HepG2 (cell line): ENCODE measurements around the gene APC2. TPM values are rescaled to one million over a fixed set of nuclear protein-coding genes. Genes with fewer than 3 reads are reported as not detected.

Source experiments
- ATF1 ChIP-seq: IDR thresholded peaks from 2 replicates; pipeline ENCODE4 v1.6.1; 2016; ENCODE audit warnings: mild to moderate bottlenecking, control low read depth
- DBP ChIP-seq: sonication (generic); formaldehyde crosslinking; IDR thresholded peaks from 2 replicates; pipeline ENCODE4 v1.4.0; 2020; ENCODE audit warnings: missing genetic modification reagents; ENCODE audit errors: not compliant biosample characterization
- GTF3A ChIP-seq: sonication (generic); formaldehyde crosslinking; conservative IDR thresholded peaks from 2 replicates; pipeline ENCODE4 v1.4.0; 2020; ENCODE audit warnings: mild to moderate bottlenecking, missing genetic modification reagents
- HES4 ChIP-seq: sonication (generic); formaldehyde crosslinking; IDR thresholded peaks from 2 replicates; pipeline ENCODE4 v1.9.0; 2021; ENCODE audit warnings: mild to moderate bottlenecking, missing genetic modification reagents, borderline replicate concordance
- KDM2A ChIP-seq: sonication (generic); formaldehyde crosslinking; IDR thresholded peaks from 2 replicates; pipeline ENCODE4 v1.4.0; 2020; ENCODE audit warnings: low read depth, missing genetic modification reagents, borderline replicate concordance
- MYNN ChIP-seq: sonication (generic); formaldehyde crosslinking; IDR thresholded peaks from 2 replicates; pipeline ENCODE4 v1.4.0; 2020; ENCODE audit warnings: mild to moderate bottlenecking, low read depth, missing genetic modification reagents
- NR3C1 ChIP-seq: sonication (generic); formaldehyde crosslinking; IDR thresholded peaks from 2 replicates; pipeline ENCODE4 v1.4.0; 2020; ENCODE audit warnings: missing genetic modification reagents
- POLR2G ChIP-seq: fragments of 200-400 bp; formaldehyde crosslinking; IDR thresholded peaks from 2 replicates; pipeline ENCODE4 v1.6.1; 2018; ENCODE audit warnings: mild to moderate bottlenecking, low read depth, low read length, moderate library complexity
- SNRNP70 ChIP-seq: fragments of 200-400 bp; formaldehyde crosslinking; IDR thresholded peaks from 2 replicates; pipeline ENCODE4 v1.6.1; 2017; ENCODE audit warnings: mild to moderate bottlenecking, low read depth, low read length, moderate library complexity
- SUZ12 ChIP-seq: fragments of 150-350 bp; IDR thresholded peaks from 2 replicates; pipeline ENCODE4 v1.6.1; 2014; ENCODE audit warnings: low read depth, low read length
- ZBTB8A ChIP-seq: sonication (generic); formaldehyde crosslinking; IDR thresholded peaks from 2 replicates; pipeline ENCODE4 v1.4.0; 2020; ENCODE audit warnings: mild to moderate bottlenecking, low read depth, missing genetic modification reagents, borderline replicate concordance
- ZFX ChIP-seq: sonication (generic); formaldehyde crosslinking; IDR thresholded peaks from 2 replicates; pipeline ENCODE4 v1.4.0; 2020; ENCODE audit warnings: mild to moderate bottlenecking, low read depth, missing genetic modification reagents, moderate library complexity
- ZNF451 ChIP-seq: sonication (generic); formaldehyde crosslinking; IDR thresholded peaks from 2 replicates; pipeline ENCODE4 v1.5.0; 2020; ENCODE audit warnings: mild to moderate bottlenecking, missing genetic modification reagents
- ZNF547 ChIP-seq: sonication (generic); formaldehyde crosslinking; IDR thresholded peaks from 2 replicates; pipeline ENCODE4 v1.5.1; 2020; ENCODE audit warnings: mild to moderate bottlenecking, missing genetic modification reagents
- polyA plus RNA-seq, 8 experiments: library from polyadenylated mRNA; depleted of rRNA in 3 of 8; stranded (reverse) in 7 of 8; unstranded in 1 of 8; fragments of >200 nt; fragmentation: Illumina TruSeq in 4 of 8; extraction: Trizol in 4 of 8; gene quantifications; 2 replicates each; pipeline versions ENCODE4 v1.2.1 to v1.2.3, GENCODE V29; 2011 to 2016; ENCODE audit warnings: low read depth in 4 of 8, missing spikeins in 1 of 8, mixed read lengths in 1 of 8; ENCODE audit not compliant: insufficient read depth in 1 of 8
- total RNA-seq, 5 experiments: library from RNA; depleted of rRNA; stranded (reverse); fragments of >200 nt; fragmentation: Illumina TruSeq; extraction: Trizol; gene quantifications; 2 replicates each; pipeline ENCODE4 v1.2.3, GENCODE V29; 2016; ENCODE audit warnings: low read depth in 1 of 5
- TF ChIP-seq, protein P1 (sequence below): sonication (generic); formaldehyde crosslinking; IDR thresholded peaks from 2 replicates; pipeline ENCODE4 v1.5.0; 2020; ENCODE audit warnings: mild to moderate bottlenecking, missing genetic modification reagents
- TF ChIP-seq, protein P2 (sequence below): sonication (generic); formaldehyde crosslinking; IDR thresholded peaks from 2 replicates; pipeline ENCODE4 v1.4.0; 2020; ENCODE audit warnings: missing genetic modification reagents
- TF ChIP-seq, protein P3 (sequence below): sonication (generic); formaldehyde crosslinking; IDR thresholded peaks from 2 replicates; pipeline ENCODE4 v1.4.0; 2020; ENCODE audit warnings: missing genetic modification reagents

The APC2 gene
- total and polyA plus RNA-seq, 2 of the 13 experiments (the other 11 are each of a cell fraction or from before 2014, with no cell fraction given) = 0.08 to 0.22 TPM

GRCh38 chr19:1473085-1473851 is 23.3 kb downstream of the APC2 start (continued):
- TF ChIP-seq, protein P1, sequence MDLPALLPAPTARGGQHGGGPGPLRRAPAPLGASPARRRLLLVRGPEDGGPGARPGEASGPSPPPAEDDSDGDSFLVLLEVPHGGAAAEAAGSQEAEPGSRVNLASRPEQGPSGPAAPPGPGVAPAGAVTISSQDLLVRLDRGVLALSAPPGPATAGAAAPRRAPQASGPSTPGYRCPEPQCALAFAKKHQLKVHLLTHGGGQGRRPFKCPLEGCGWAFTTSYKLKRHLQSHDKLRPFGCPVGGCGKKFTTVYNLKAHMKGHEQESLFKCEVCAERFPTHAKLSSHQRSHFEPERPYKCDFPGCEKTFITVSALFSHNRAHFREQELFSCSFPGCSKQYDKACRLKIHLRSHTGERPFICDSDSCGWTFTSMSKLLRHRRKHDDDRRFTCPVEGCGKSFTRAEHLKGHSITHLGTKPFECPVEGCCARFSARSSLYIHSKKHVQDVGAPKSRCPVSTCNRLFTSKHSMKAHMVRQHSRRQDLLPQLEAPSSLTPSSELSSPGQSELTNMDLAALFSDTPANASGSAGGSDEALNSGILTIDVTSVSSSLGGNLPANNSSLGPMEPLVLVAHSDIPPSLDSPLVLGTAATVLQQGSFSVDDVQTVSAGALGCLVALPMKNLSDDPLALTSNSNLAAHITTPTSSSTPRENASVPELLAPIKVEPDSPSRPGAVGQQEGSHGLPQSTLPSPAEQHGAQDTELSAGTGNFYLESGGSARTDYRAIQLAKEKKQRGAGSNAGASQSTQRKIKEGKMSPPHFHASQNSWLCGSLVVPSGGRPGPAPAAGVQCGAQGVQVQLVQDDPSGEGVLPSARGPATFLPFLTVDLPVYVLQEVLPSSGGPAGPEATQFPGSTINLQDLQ (CRISPR knock-in tag) = 0 out of 2 replicates have a peak, but pooled peaks have one; percentile 36
- TF ChIP-seq ZNF547 (CRISPR knock-in tag) = no peak
- TF ChIP-seq POLR2G = peak; percentile 62
- no peak for TF ChIP-seq DBP (CRISPR knock-in tag)
- no peak for TF ChIP-seq MYNN (CRISPR knock-in tag)
- TF ChIP-seq ZFX (CRISPR knock-in tag) = no peak
- TF ChIP-seq ZBTB8A (CRISPR knock-in tag) = no peak
- no peak for TF ChIP-seq SUZ12
- no peak for TF ChIP-seq SNRNP70
- TF ChIP-seq GTF3A (CRISPR knock-in tag) = no peak
- TF ChIP-seq, protein P2, sequence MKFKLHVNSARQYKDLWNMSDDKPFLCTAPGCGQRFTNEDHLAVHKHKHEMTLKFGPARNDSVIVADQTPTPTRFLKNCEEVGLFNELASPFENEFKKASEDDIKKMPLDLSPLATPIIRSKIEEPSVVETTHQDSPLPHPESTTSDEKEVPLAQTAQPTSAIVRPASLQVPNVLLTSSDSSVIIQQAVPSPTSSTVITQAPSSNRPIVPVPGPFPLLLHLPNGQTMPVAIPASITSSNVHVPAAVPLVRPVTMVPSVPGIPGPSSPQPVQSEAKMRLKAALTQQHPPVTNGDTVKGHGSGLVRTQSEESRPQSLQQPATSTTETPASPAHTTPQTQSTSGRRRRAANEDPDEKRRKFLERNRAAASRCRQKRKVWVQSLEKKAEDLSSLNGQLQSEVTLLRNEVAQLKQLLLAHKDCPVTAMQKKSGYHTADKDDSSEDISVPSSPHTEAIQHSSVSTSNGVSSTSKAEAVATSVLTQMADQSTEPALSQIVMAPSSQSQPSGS (CRISPR knock-in tag) = no peak
- TF ChIP-seq ZNF451 (CRISPR knock-in tag) = no peak
- no peak for TF ChIP-seq ATF1
- TF ChIP-seq NR3C1 (CRISPR knock-in tag) = no peak
- TF ChIP-seq, protein P3, sequence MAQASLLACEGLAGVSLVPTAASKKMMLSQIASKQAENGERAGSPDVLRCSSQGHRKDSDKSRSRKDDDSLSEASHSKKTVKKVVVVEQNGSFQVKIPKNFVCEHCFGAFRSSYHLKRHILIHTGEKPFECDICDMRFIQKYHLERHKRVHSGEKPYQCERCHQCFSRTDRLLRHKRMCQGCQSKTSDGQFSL (CRISPR knock-in tag) = no peak
- TF ChIP-seq HES4 (CRISPR knock-in tag) = no peak
- no peak for TF ChIP-seq KDM2A (CRISPR knock-in tag)
- TF ChIP-seq, all 625 proteins: peak for 5
